ENCODE measurements around the gene TEX36. TPM values are rescaled to one million over a fixed set of nuclear protein-coding genes. Genes with fewer than 3 reads are reported as not detected.
"Not testable (repeated sequence)": the region's sequence is repeated elsewhere in the genome, so short reads cannot be mapped to it uniquely, and the experiment has no call there.

TEX36 gene
- total and polyA plus RNA-seq, 7 donors = not detected

DNA sequence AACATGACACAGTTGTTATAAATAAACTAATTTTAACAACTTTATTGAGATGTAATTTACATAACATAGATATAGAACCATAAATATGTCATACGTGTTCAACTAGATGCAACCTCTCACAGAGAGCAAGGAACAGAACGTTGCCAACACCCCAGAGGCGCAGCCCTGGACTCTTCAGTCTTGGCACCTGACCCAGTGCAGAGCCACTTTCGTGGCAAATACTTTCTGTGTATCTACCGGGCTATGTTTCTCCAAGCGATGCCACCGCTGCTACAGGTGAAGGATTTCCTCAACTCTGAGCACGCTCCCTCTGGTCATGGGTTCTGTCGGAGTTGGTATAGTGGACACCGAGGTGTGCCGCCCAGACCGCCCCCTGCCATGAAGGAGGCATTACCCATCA is 57.4 kb downstream of the TEX36 start:
- Histone ChIP-seq H3K27ac (no peak overlapping the region), H3K27me3 (ENCODE audit: insufficient read depth in 3 of 3, low read length in 2 of 3) (peaks cover 0 to 15% (median 3%) of the 10 kb centered on the region in 3 donors), H3K4me3 (no peak overlapping the region), H3K4me1 (no peaks in the 10 kb centered on the region), H3K9me3 (no peaks in the 10 kb centered on the region), H3K36me3 (ENCODE audit: insufficient read depth in 1 of 2, low read depth in 1 of 2) (no peaks in the 10 kb centered on the region)
- intact Hi-C loops (cut with DNase I) = no loop called here
- DNase-seq (no peak), ATAC-seq (no peak)
- TF ChIP-seq, protein P1, sequence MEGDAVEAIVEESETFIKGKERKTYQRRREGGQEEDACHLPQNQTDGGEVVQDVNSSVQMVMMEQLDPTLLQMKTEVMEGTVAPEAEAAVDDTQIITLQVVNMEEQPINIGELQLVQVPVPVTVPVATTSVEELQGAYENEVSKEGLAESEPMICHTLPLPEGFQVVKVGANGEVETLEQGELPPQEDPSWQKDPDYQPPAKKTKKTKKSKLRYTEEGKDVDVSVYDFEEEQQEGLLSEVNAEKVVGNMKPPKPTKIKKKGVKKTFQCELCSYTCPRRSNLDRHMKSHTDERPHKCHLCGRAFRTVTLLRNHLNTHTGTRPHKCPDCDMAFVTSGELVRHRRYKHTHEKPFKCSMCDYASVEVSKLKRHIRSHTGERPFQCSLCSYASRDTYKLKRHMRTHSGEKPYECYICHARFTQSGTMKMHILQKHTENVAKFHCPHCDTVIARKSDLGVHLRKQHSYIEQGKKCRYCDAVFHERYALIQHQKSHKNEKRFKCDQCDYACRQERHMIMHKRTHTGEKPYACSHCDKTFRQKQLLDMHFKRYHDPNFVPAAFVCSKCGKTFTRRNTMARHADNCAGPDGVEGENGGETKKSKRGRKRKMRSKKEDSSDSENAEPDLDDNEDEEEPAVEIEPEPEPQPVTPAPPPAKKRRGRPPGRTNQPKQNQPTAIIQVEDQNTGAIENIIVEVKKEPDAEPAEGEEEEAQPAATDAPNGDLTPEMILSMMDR (IDR thresholded peaks at IDR 0.05) = no peak
- 86 to 88% (median 87%) methylated on average over 12 of the region's 12 CpGs for WGBS, 3 donors

DNA sequence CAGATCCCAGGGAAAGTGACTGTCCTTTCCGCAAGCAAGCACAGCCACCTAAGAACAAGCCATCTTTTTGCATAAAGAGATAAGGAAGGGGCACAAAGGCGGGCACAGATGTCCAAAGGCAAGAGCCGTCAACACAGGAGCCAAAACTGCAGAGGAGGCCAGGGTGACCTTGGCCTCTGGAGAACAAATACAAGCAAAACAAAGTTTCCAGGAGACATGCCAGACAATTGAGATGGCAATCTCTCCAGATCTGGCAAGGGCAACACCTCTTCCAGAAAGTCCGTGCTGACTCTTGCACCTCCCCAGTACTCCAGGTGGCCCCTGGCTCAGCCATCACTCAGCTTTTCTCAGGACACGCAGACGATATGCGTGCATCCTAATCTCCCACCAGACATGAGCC is 58.2 kb downstream of the TEX36 start:
- no peaks in the 10 kb centered on the region for H3K36me3 ChIP-seq (ENCODE audit: insufficient read depth in 1 of 2, low read depth in 1 of 2)
- no peak overlapping the region for H3K4me3 ChIP-seq
- TF ChIP-seq, protein P1 (IDR thresholded peaks at IDR 0.05) = no peak
- intact Hi-C loops (cut with DNase I) = no loop called here
- whole genome bisulfite sequencing, 3 donors = 79 to 88% (median 83%) methylated on average over 7 of the region's 7 CpGs
- H3K27me3 ChIP-seq (ENCODE audit: insufficient read depth in 3 of 3, low read length in 2 of 3) = peaks cover 0 to 15% (median 3%) of the 10 kb centered on the region in 3 donors
- DNase-seq (no peak), ATAC-seq (no peak)
- H3K27ac ChIP-seq = no peak overlapping the region
- H3K4me1 ChIP-seq = no peaks in the 10 kb centered on the region
- H3K9me3 ChIP-seq = no peaks in the 10 kb centered on the region

DNA sequence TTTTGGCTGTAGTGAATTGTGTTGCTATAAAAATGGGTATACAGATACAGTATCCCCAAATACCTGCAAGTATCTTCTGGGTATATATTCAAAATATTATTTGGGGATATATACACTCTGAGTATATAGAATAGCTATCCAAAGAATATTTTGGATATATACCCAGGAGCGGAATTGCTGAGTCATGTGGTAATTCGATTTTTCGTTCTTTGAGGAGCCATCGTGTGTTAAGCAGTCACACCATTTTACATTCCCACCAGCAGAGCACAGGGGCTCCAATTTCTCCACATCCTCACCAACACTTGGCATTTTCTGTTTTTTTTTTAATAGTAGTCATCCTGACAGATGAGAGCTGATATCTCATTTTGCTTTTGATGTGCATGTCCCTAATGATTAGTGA is 61.9 kb downstream of the TEX36 start:
- no peak overlapping the region for H3K27ac ChIP-seq
- H3K4me1 ChIP-seq = no peaks in the 10 kb centered on the region
- H3K27me3 ChIP-seq (ENCODE audit: insufficient read depth in 3 of 3, low read length in 2 of 3) = peaks cover 0 to 12% (median 3%) of the 10 kb centered on the region in 3 donors
- H3K9me3 ChIP-seq = no peaks in the 10 kb centered on the region
- TF ChIP-seq, protein P1 (IDR thresholded peaks at IDR 0.05) = no peak
- WGBS, 3 donors = 89 to 93% (median 92%) methylated on average over 4 of the region's 4 CpGs
- no peak for DNase-seq
- no peak for ATAC-seq
- no peaks in the 10 kb centered on the region for H3K36me3 ChIP-seq (ENCODE audit: insufficient read depth in 1 of 2, low read depth in 1 of 2)
- H3K4me3 ChIP-seq = no peak overlapping the region
- intact Hi-C loops (cut with DNase I) = no loop called here

DNA sequence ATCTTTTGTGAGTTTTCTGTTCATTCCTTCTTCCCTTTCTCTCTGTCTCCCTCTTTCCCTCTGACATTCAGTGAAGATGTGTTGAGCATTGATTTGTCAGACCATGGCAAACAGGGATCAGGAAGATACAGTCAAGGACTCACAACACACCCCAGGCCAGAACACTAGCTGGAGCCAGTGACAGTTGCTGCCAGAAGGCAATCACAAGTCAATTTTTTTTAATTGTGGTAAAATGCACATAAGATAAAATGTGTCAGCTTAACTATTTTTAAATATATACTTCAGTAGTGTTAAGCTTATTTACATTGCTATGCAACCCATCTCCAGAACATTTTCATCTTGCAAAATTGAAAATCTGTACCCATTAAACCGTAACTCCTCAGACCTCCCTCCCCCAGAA is 62.6 kb downstream of the TEX36 start:
- H3K36me3 ChIP-seq (ENCODE audit: insufficient read depth in 1 of 2, low read depth in 1 of 2) = no peaks in the 10 kb centered on the region
- H3K9me3 ChIP-seq = no peaks in the 10 kb centered on the region
- TF ChIP-seq, protein P1 (IDR thresholded peaks at IDR 0.05) = no peak
- no peak for ATAC-seq
- H3K27ac ChIP-seq = no peak overlapping the region
- 45 to 84% (median 67%) methylated on average over 1 of the region's 1 CpG for WGBS, 3 donors
- peaks cover 0 to 12% (median 3%) of the 10 kb centered on the region in 3 donors for H3K27me3 ChIP-seq (ENCODE audit: insufficient read depth in 3 of 3, low read length in 2 of 3)
- no peak overlapping the region for H3K4me3 ChIP-seq
- intact Hi-C loops (cut with DNase I) = no loop called here
- DNase-seq = no peak
- H3K4me1 ChIP-seq = no peaks in the 10 kb centered on the region

DNA sequence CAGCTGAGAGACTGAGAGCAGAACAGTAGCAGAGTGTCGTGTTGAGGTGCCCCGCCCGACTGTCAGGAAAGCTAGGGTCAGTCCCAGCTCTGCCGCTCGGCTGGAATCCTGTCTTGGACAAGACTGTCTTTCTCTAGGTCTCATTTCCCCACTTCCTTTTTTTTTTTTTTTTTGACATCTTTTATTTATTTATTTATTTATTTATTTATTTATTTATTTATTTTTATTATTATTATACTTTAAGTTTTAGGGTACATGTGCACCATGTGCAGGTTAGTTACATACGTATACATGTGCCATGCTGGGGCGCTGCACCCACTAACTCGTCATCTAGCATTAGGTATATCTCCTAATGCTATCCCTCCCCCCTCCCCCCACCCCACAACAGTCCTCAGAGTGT is 69.9 kb downstream of the TEX36 start:
- H3K27me3 ChIP-seq (ENCODE audit: insufficient read depth in 3 of 3, low read length in 2 of 3); intact Hi-C loops (cut with DNase I); H3K4me1 ChIP-seq; H3K9me3 ChIP-seq; H3K36me3 ChIP-seq (ENCODE audit: insufficient read depth in 1 of 2, low read depth in 1 of 2); H3K4me3 ChIP-seq; ATAC-seq; H3K27ac ChIP-seq; DNase-seq: not testable (repeated sequence)
- WGBS, 3 donors = 87 to 88% (median 88%) methylated on average over 8 of the region's 8 CpGs
